ENCODE data around the gene MGME1.

MGME1 gene

GRCh38 chr20:17936286-17936760 is 32.5 kb upstream of the MGME1 start:
- no peak overlapping the region for H3K9ac ChIP-seq
- H3K4me3 ChIP-seq (ENCODE audit: low read depth, low read length) = no peak overlapping the region
- TF ChIP-seq CTCF (IDR thresholded peaks at IDR 0.05) = no peak

GRCh38 chr20:17936761-17937732 is 31.8 kb upstream of the MGME1 start:
- H3K27me3 ChIP-seq (ENCODE audit: control insufficient read depth, insufficient read depth, low read length) = no peaks in the 10 kb centered on the region

More at GRCh38 chr20:17936286-17936760, 32.5 kb upstream of the MGME1 start:
- Histone ChIP-seq H3K4me1 (peaks cover 21% of the 10 kb centered on the region), H3K79me2 (no peaks in the 10 kb centered on the region), H3K36me3 (ENCODE audit: control insufficient read depth, insufficient read depth, low read length) (no peaks in the 10 kb centered on the region), H2AFZ (peak overlapping the region; percentile 52), H3K4me2 (ENCODE audit: low read length) (no peak overlapping the region), H3K9me3 (ENCODE audit: control insufficient read depth, low read length) (no peaks in the 10 kb centered on the region), H3K27me3 (ENCODE audit: control insufficient read depth, insufficient read depth, low read length) (no peaks in the 10 kb centered on the region), H3K27ac (peak overlapping the region; percentile 48)

GRCh38 chr20:17938871-17939619 is 29.8 kb upstream of the MGME1 start:
- H3K36me3 ChIP-seq (ENCODE audit: control insufficient read depth, insufficient read depth, low read length) = no peaks in the 10 kb centered on the region
- no peaks in the 10 kb centered on the region for H3K79me2 ChIP-seq
- peaks cover 21% of the 10 kb centered on the region for H3K4me1 ChIP-seq
- peak overlapping the region; percentile 17 for H3K27ac ChIP-seq
- H3K9ac ChIP-seq = no peak overlapping the region
- H3K9me3 ChIP-seq (ENCODE audit: control insufficient read depth, low read length) = no peaks in the 10 kb centered on the region
- peak overlapping the region; percentile 73 for H2AFZ ChIP-seq
- H3K4me2 ChIP-seq (ENCODE audit: low read length) = peak overlapping the region; percentile 12
- H3K27me3 ChIP-seq (ENCODE audit: control insufficient read depth, insufficient read depth, low read length) = no peaks in the 10 kb centered on the region
- H3K4me3 ChIP-seq (ENCODE audit: low read depth, low read length) = no peak overlapping the region
- peak; percentile 95 for TF ChIP-seq CTCF (IDR thresholded peaks at IDR 0.05)

More at GRCh38 chr20:17936761-17937732, 31.8 kb upstream of the MGME1 start:
- no peak overlapping the region for H3K4me3 ChIP-seq (ENCODE audit: low read depth, low read length)
- no peak overlapping the region for H3K4me2 ChIP-seq (ENCODE audit: low read length)
- no peaks in the 10 kb centered on the region for H3K9me3 ChIP-seq (ENCODE audit: control insufficient read depth, low read length)
- no peak overlapping the region for H3K9ac ChIP-seq
- TF ChIP-seq CTCF (IDR thresholded peaks at IDR 0.05) = no peak
- H3K36me3 ChIP-seq (ENCODE audit: control insufficient read depth, insufficient read depth, low read length) = no peaks in the 10 kb centered on the region
- H3K79me2 ChIP-seq = no peaks in the 10 kb centered on the region
- H3K4me1 ChIP-seq = peaks cover 21% of the 10 kb centered on the region
- H2AFZ ChIP-seq = peak overlapping the region; percentile 52
- peak overlapping the region; percentile 48 for H3K27ac ChIP-seq

- Histone ChIP-seq H3K9ac (no peak overlapping the region), H3K4me3 (ENCODE audit: low read depth, low read length) (no peak overlapping the region), H3K27ac (no peak overlapping the region), H3K4me1 (peaks cover 21% of the 10 kb centered on the region), H3K36me3 (ENCODE audit: control insufficient read depth, insufficient read depth, low read length) (no peaks in the 10 kb centered on the region), H3K4me2 (ENCODE audit: low read length) (no peak overlapping the region), H3K79me2 (no peaks in the 10 kb centered on the region), H2AFZ (no peak overlapping the region), H3K9me3 (ENCODE audit: control insufficient read depth, low read length) (no peaks in the 10 kb centered on the region), H3K27me3 (ENCODE audit: control insufficient read depth, insufficient read depth, low read length) (no peaks in the 10 kb centered on the region)
- TF ChIP-seq CTCF (IDR thresholded peaks at IDR 0.05) = no peak
Observed at GRCh38 chr20:17939622-17940223, 29.1 kb upstream of the MGME1 start.
